22Rv1 (cell line): Measurements from ENCODE around the gene TUT1.

ENCODE experiments used
- ZFX ChIP-seq: fragments of 450-650 bp; IDR thresholded peaks from 2 replicates; pipeline ENCODE4 v1.6.1; 2017; ENCODE audit warnings: antibody characterized with exemption, borderline replicate concordance
- TF ChIP-seq, protein P1 (sequence below): fragments of 450-650 bp; IDR thresholded peaks from 2 replicates; pipeline ENCODE4 v1.5.1; 2017; ENCODE audit warnings: mild to moderate bottlenecking

DNA sequence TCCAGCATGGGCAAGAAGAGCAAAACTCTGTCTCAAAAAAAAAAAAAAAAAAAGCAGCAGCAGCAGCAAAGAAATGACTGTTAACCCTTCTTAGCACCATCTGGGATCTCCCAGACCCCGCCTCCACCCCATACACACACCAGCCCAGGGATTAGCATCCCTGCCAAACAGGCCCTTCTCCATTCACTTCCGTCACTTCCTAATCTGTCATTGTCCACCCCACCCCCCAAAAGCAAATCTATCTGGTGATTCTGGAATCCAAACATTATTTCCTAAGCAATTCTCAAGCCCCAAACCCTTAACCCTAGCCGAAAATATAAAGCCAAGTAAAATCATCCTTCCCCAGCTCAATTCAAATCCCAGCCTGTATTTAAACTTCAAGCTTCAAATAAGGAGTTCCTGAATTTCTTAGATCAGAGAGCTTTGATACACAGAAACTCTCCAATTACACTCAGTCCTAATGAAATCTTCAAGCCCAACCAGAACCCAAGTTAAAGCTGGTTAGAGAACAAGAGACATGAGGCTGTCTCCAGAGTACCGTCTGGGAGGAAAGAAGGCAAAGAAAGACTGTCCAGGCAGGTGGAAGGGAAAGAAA, 38.7 kb downstream of the TUT1 start:
- TF ChIP-seq, protein P1, sequence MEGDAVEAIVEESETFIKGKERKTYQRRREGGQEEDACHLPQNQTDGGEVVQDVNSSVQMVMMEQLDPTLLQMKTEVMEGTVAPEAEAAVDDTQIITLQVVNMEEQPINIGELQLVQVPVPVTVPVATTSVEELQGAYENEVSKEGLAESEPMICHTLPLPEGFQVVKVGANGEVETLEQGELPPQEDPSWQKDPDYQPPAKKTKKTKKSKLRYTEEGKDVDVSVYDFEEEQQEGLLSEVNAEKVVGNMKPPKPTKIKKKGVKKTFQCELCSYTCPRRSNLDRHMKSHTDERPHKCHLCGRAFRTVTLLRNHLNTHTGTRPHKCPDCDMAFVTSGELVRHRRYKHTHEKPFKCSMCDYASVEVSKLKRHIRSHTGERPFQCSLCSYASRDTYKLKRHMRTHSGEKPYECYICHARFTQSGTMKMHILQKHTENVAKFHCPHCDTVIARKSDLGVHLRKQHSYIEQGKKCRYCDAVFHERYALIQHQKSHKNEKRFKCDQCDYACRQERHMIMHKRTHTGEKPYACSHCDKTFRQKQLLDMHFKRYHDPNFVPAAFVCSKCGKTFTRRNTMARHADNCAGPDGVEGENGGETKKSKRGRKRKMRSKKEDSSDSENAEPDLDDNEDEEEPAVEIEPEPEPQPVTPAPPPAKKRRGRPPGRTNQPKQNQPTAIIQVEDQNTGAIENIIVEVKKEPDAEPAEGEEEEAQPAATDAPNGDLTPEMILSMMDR: no peak
- no peak for TF ChIP-seq ZFX
